HG02943 (cell line): Measurements from ENCODE around the gene ZP3.
"Not testable (repeated sequence)": the region's sequence is repeated elsewhere in the genome, so short reads cannot be mapped to it uniquely, and the experiment has no call there.

Experiments
- ATAC-seq: cut with Tn5 transposase; IDR thresholded peaks from one replicate; pipeline ENCODE4 v1.9.1; 2021; ENCODE audit warnings: mild to moderate bottlenecking, low read depth, moderate library complexity; ENCODE audit not compliant: unreplicated experiment

ZP3 gene

GRCh38 chr7:76480403-76481253 is 55.9 kb downstream of the ZP3 start:
- not testable (repeated sequence) for ATAC-seq

- ATAC-seq = not testable (repeated sequence)
Observed at GRCh38 chr7:76482660-76483059, 57.9 kb downstream of the ZP3 start.

GRCh38 chr7:76483081-76483480 is 58.3 kb downstream of the ZP3 start:
- not testable (repeated sequence) for ATAC-seq

GRCh38 chr7:76484456-76484855 is 59.7 kb downstream of the ZP3 start:
- not testable (repeated sequence) for ATAC-seq

GRCh38 chr7:76485822-76486610 is 61.3 kb downstream of the ZP3 start:
- ATAC-seq = peak; percentile 4

GRCh38 chr7:76486618-76487017 is 61.9 kb downstream of the ZP3 start:
- peak; percentile 99 for ATAC-seq

- ATAC-seq = not testable (repeated sequence)
Observed at GRCh38 chr7:76487969-76488368, 63.2 kb downstream of the ZP3 start.
